HEK293 (cell line): ENCODE results near the gene CSNK2A3.

Source experiments
- CTCF ChIA-PET: fragments of 350-600 bp; formaldehyde crosslinking; extraction: SDS; loops from one replicate; lab custom pipeline; 2021; ENCODE audit warnings: antibody characterized with exemption; lab: Yijun Ruan, JAX
- POLR2A ChIA-PET: fragments of 300-600 bp; formaldehyde crosslinking; extraction: SDS; loops from one replicate; lab custom pipeline; 2020; ENCODE audit warnings: antibody characterized with exemption, inconsistent platforms; lab: Yijun Ruan, JAX
- H3K27ac ChIP-seq: fragments of 200-500 bp; sonication (Bioruptor generic); 2 replicates; pipeline ENCODE4 v1.5.1; 2014; ENCODE audit warnings: low read depth, low read length, control low read depth, inconsistent platforms; ENCODE audit errors: extremely low read depth
- H3K36me3 ChIP-seq, 2 experiments: fragments of 200-500 bp in 1 of 2; sonication (Bioruptor generic) in 1 of 2; 1 replicate in 1 of 2; 2 replicates in 1 of 2; pipeline ENCODE4 v1.5.1; 2014 to 2017; ENCODE audit warnings: inconsistent platforms in 2 of 2, low read length in 2 of 2; ENCODE audit not compliant: control insufficient read depth in 2 of 2, insufficient read depth in 1 of 2
- H3K4me1 ChIP-seq: fragments of 200-500 bp; sonication (Bioruptor generic); 2 replicates; pipeline ENCODE4 v1.5.1; 2014; ENCODE audit warnings: mild to moderate bottlenecking, low read length, inconsistent platforms; ENCODE audit not compliant: control insufficient read depth, insufficient read depth
- H3K4me3 ChIP-seq: 2 replicates; pipeline ENCODE4 v1.5.1; 2011; ENCODE audit warnings: low read depth, mild to moderate bottlenecking, control low read depth, low read length, moderate library complexity
- H3K9me3 ChIP-seq: fragments of 200-500 bp; sonication (Bioruptor generic); 2 replicates; pipeline ENCODE4 v1.5.1; 2014; ENCODE audit warnings: low read depth, low read length, inconsistent platforms; ENCODE audit not compliant: control insufficient read depth, insufficient read depth
- FEZF1 ChIP-seq: fragments of 450-650 bp; formaldehyde crosslinking; IDR thresholded peaks from 2 replicates; pipeline ENCODE4 v1.5.1; 2016; ENCODE audit warnings: missing biosample characterization, missing genetic modification characterization
- SCRT2 ChIP-seq: fragments of 450-650 bp; formaldehyde crosslinking; IDR thresholded peaks from 2 replicates; pipeline ENCODE4 v1.5.1; 2016; ENCODE audit warnings: missing biosample characterization, missing genetic modification characterization
- ZBTB17 ChIP-seq: fragments of 450-650 bp; formaldehyde crosslinking; IDR thresholded peaks from 2 replicates; pipeline ENCODE4 v1.5.1; 2016; ENCODE audit warnings: missing biosample characterization, missing genetic modification characterization
- ZFP3 ChIP-seq: fragments of 450-650 bp; formaldehyde crosslinking; IDR thresholded peaks from 2 replicates; pipeline ENCODE4 v1.5.1; 2016; ENCODE audit warnings: low read depth, missing biosample characterization, missing genetic modification characterization
- ZNF24 ChIP-seq: fragments of 450-650 bp; formaldehyde crosslinking; IDR thresholded peaks from 2 replicates; pipeline ENCODE4 v1.5.1; 2016; ENCODE audit warnings: missing biosample characterization, missing genetic modification characterization
- ZNF266 ChIP-seq: fragments of 450-650 bp; formaldehyde crosslinking; IDR thresholded peaks from 2 replicates; pipeline ENCODE4 v1.5.1; 2016; ENCODE audit warnings: missing biosample characterization, missing genetic modification characterization, low read depth
- ZNF423 ChIP-seq: fragments of 450-650 bp; formaldehyde crosslinking; IDR thresholded peaks from 2 replicates; pipeline ENCODE4 v1.5.1; 2016; ENCODE audit warnings: missing biosample characterization, missing genetic modification characterization
- ZNF426 ChIP-seq: fragments of 450-650 bp; formaldehyde crosslinking; IDR thresholded peaks from 2 replicates; pipeline ENCODE4 v1.5.1; 2017; ENCODE audit warnings: missing biosample characterization, missing genetic modification characterization, mild to moderate bottlenecking, inconsistent platforms, moderate library complexity
- ZNF48 ChIP-seq: fragments of 450-650 bp; formaldehyde crosslinking; IDR thresholded peaks from 2 replicates; pipeline ENCODE4 v1.5.1; 2016; ENCODE audit warnings: missing biosample characterization, missing genetic modification characterization
- ZNF549 ChIP-seq: fragments of 450-650 bp; IDR thresholded peaks from 2 replicates; pipeline ENCODE4 v1.5.1; 2018; ENCODE audit warnings: missing biosample characterization, missing genetic modification characterization, mild to moderate bottlenecking, inconsistent platforms, moderate library complexity
- ZNF555 ChIP-seq: fragments of 450-650 bp; formaldehyde crosslinking; conservative IDR thresholded peaks from 2 replicates; pipeline ENCODE4 v1.5.1; 2017; ENCODE audit warnings: missing biosample characterization, mild to moderate bottlenecking, missing genetic modification characterization, inconsistent platforms
- ZNF610 ChIP-seq: fragments of 450-650 bp; formaldehyde crosslinking; IDR thresholded peaks from 2 replicates; pipeline ENCODE4 v1.5.1; 2016; ENCODE audit warnings: missing biosample characterization, missing genetic modification characterization, borderline replicate concordance
- ZNF664 ChIP-seq: fragments of 450-650 bp; formaldehyde crosslinking; IDR thresholded peaks from 2 replicates; pipeline ENCODE4 v1.5.1; 2016; ENCODE audit warnings: missing biosample characterization, missing genetic modification characterization
- ZNF707 ChIP-seq: fragments of 450-650 bp; formaldehyde crosslinking; IDR thresholded peaks from 2 replicates; pipeline ENCODE4 v1.5.1; 2016; ENCODE audit warnings: missing biosample characterization, missing genetic modification characterization
- ZNF768 ChIP-seq: fragments of 450-650 bp; formaldehyde crosslinking; IDR thresholded peaks from 2 replicates; pipeline ENCODE4 v1.5.1; 2018; ENCODE audit warnings: missing biosample characterization, mild to moderate bottlenecking, missing genetic modification characterization
- ZXDB ChIP-seq: fragments of 450-650 bp; formaldehyde crosslinking; IDR thresholded peaks from 2 replicates; pipeline ENCODE4 v1.5.1; 2016; ENCODE audit warnings: missing biosample characterization, missing genetic modification characterization
- TF ChIP-seq, protein P1 (sequence below): fragments of 450-650 bp; formaldehyde crosslinking; IDR thresholded peaks from 2 replicates; pipeline ENCODE4 v1.5.1; 2016; ENCODE audit warnings: missing biosample characterization, missing genetic modification characterization
- TF ChIP-seq, protein P2 (sequence below): fragments of 450-650 bp; formaldehyde crosslinking; optimal IDR thresholded peaks from 2 replicates; pipeline ENCODE3; 2016; ENCODE audit warnings: missing biosample characterization, mild to moderate bottlenecking, missing genetic modification characterization
- TF ChIP-seq, protein P3 (sequence below): fragments of 450-650 bp; formaldehyde crosslinking; IDR thresholded peaks from 2 replicates; pipeline ENCODE4 v1.5.1; 2016; ENCODE audit warnings: missing biosample characterization, missing genetic modification characterization, low read depth
- TF ChIP-seq, protein P4 (sequence below): fragments of 450-650 bp; formaldehyde crosslinking; IDR thresholded peaks from 2 replicates; pipeline ENCODE4 v1.5.1; 2016; ENCODE audit warnings: missing biosample characterization, missing genetic modification characterization
- TF ChIP-seq, protein P5 (sequence below): fragments of 450-650 bp; formaldehyde crosslinking; IDR thresholded peaks from 2 replicates; pipeline ENCODE4 v1.5.1; 2016; ENCODE audit warnings: missing biosample characterization, missing genetic modification characterization
- TF ChIP-seq, protein P6 (sequence below): sonication (generic); formaldehyde crosslinking; IDR thresholded peaks from 2 replicates; pipeline ENCODE4 v1.8.1; 2022; ENCODE audit warnings: mild to moderate bottlenecking, moderate library complexity, missing genetic modification reagents

Gene CSNK2A3

DNA sequence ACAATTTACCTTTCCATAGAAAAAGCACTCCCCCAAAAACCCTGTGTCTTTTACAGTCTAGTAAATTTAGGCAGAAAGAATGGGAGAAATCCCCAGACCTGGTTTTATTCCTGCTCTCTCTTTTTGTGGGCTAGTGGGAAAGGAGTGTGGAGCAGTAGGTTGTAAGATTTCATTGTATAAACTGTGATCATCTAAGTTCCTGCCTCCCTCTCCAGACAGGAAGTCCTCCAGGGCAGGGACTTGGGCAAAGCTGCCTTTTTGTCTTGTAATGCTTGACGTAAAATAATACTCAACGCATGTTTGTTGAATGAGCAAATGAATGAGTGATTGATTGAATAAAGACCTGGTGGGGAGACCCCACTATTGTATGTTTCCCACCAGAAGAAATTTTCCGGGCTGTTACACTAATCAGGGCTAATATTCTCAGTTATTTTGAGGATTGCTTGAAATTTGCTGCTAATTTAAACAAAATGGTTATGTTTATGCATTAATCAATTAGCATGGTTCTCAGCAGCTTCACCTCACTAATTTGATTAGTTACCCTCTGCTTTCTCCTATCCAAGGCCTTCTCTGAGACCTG lies 36.3 kb downstream of the CSNK2A3 start (continued):
- TF ChIP-seq, protein P1, sequence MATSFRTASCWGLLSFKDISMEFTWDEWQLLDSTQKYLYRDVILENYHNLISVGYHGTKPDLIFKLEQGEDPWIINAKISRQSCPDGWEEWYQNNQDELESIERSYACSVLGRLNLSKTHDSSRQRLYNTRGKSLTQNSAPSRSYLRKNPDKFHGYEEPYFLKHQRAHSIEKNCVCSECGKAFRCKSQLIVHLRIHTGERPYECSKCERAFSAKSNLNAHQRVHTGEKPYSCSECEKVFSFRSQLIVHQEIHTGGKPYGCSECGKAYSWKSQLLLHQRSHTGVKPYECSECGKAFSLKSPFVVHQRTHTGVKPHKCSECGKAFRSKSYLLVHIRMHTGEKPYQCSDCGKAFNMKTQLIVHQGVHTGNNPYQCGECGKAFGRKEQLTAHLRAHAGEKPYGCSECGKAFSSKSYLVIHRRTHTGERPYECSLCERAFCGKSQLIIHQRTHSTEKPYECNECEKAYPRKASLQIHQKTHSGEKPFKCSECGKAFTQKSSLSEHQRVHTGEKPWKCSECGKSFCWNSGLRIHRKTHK (tag by site-specific recombination), result no peak
- TF ChIP-seq ZNF423 (tag by site-specific recombination), result no peak
- no peak for TF ChIP-seq ZNF24 (tag by site-specific recombination)

DNA sequence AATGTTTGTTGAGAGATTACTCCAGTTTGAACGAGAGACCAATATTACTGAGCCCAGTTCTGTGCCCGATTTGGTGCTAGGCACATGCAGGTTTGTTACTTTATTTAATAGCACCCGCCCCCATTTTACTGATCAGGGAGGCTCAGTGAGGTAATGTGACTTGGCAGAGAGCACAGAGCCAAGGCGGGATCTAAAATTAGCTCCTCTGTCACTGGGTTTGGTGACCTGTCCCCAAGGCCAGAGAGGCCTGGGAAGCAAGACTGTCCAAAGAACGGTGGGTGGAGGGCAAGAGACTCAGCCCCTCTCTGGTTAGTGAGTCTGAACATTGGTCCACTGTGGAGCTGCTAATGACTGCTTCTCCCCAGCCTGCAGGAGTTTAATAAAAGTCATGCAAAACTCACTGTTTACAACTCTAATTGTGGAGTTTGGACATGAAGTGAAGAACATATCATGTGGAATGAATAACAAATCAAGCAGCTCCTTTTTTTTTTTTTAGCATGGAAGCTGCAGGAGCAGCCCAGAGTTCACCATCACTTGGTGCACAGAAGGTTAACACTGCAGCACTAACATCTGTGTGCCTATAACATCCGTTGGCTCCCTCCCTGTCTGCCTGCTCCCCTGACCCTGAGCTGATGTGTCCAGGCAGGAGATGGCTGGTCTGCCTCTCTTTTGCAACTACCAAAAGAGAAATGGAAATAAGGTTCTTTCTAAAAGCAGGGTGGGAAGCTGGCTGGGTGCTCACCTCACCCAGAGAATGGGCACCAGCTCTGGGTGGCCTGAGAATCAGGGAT lies 39.0 kb downstream of the CSNK2A3 start:
- no peaks in the 10 kb centered on the region for H3K36me3 ChIP-seq
- TF ChIP-seq ZFP3 (tag by site-specific recombination), result no peak
- TF ChIP-seq, protein P2, sequence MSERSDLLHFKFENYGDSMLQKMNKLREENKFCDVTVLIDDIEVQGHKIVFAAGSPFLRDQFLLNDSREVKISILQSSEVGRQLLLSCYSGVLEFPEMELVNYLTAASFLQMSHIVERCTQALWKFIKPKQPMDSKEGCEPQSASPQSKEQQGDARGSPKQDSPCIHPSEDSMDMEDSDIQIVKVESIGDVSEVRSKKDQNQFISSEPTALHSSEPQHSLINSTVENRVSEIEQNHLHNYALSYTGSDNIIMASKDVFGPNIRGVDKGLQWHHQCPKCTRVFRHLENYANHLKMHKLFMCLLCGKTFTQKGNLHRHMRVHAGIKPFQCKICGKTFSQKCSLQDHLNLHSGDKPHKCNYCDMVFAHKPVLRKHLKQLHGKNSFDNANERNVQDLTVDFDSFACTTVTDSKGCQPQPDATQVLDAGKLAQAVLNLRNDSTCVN, result no peak
- TF ChIP-seq SCRT2 (tag by site-specific recombination), result no peak
- TF ChIP-seq ZXDB, result no peak
- TF ChIP-seq ZNF555, result no peak
- TF ChIP-seq ZNF48 (tag by site-specific recombination), result no peak
- TF ChIP-seq, protein P3, sequence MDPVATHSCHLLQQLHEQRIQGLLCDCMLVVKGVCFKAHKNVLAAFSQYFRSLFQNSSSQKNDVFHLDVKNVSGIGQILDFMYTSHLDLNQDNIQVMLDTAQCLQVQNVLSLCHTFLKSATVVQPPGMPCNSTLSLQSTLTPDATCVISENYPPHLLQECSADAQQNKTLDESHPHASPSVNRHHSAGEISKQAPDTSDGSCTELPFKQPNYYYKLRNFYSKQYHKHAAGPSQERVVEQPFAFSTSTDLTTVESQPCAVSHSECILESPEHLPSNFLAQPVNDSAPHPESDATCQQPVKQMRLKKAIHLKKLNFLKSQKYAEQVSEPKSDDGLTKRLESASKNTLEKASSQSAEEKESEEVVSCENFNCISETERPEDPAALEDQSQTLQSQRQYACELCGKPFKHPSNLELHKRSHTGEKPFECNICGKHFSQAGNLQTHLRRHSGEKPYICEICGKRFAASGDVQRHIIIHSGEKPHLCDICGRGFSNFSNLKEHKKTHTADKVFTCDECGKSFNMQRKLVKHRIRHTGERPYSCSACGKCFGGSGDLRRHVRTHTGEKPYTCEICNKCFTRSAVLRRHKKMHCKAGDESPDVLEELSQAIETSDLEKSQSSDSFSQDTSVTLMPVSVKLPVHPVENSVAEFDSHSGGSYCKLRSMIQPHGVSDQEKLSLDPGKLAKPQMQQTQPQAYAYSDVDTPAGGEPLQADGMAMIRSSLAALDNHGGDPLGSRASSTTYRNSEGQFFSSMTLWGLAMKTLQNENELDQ (tag by site-specific recombination), result no peak
- no peak for TF ChIP-seq FEZF1
- no peak overlapping the region for H3K27ac ChIP-seq
- H3K4me3 ChIP-seq, result no peak overlapping the region
- CTCF ChIA-PET, result no interaction called here
- H3K9me3 ChIP-seq, result no peaks in the 10 kb centered on the region
- no peaks in the 10 kb centered on the region for H3K4me1 ChIP-seq
- POLR2A ChIA-PET, result no interaction called here

DNA sequence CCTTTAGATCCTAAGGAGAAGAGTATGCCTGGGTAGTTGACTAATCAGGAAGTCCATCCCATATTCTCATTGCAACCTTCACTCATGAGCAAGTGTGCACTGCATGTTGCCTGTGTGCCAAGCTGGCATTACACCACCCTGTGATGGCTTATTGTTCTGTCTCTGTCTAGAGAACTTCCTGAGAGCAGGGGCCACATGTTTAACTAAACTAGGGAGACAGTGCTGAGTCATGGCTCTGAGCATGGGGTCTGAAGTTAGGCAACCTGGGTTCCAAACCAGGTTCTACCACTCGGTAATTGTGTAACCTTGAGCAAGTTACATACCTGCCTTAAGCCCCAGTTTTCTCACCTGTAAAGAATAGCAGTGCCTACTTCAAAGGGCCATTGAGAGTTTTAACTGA lies 39.6 kb downstream of the CSNK2A3 start:
- Histone ChIP-seq H3K4me1 (no peaks in the 10 kb centered on the region), H3K4me3 (no peak overlapping the region), H3K36me3 (no peaks in the 10 kb centered on the region), H3K9me3 (no peaks in the 10 kb centered on the region), H3K27ac (no peak overlapping the region)
- ChIA-PET POLR2A (no interaction called here), CTCF (interaction anchor here (0.9 kb wide), 1 partner anchor 158 kb away, joined by 3 read pairs; no protein-coding TSS in a partner anchor)
- TF ChIP-seq ZNF610 (tag by site-specific recombination) (no peak), ZNF768 (no peak), ZNF707 (tag by site-specific recombination) (no peak), ZNF549 (no peak), ZNF266 (no peak), ZBTB17 (no peak), SCRT2 (tag by site-specific recombination) (no peak), ZNF664 (tag by site-specific recombination) (no peak), ZNF426 (tag by site-specific recombination) (no peak)
- TF ChIP-seq, protein P4, sequence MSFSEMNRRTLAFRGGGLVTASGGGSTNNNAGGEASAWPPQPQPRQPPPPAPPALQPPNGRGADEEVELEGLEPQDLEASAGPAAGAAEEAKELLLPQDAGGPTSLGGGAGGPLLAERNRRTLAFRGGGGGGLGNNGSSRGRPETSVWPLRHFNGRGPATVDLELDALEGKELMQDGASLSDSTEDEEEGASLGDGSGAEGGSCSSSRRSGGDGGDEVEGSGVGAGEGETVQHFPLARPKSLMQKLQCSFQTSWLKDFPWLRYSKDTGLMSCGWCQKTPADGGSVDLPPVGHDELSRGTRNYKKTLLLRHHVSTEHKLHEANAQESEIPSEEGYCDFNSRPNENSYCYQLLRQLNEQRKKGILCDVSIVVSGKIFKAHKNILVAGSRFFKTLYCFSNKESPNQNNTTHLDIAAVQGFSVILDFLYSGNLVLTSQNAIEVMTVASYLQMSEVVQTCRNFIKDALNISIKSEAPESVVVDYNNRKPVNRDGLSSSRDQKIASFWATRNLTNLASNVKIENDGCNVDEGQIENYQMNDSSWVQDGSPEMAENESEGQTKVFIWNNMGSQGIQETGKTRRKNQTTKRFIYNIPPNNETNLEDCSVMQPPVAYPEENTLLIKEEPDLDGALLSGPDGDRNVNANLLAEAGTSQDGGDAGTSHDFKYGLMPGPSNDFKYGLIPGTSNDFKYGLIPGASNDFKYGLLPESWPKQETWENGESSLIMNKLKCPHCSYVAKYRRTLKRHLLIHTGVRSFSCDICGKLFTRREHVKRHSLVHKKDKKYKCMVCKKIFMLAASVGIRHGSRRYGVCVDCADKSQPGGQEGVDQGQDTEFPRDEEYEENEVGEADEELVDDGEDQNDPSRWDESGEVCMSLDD, result no peak
- TF ChIP-seq, protein P5, sequence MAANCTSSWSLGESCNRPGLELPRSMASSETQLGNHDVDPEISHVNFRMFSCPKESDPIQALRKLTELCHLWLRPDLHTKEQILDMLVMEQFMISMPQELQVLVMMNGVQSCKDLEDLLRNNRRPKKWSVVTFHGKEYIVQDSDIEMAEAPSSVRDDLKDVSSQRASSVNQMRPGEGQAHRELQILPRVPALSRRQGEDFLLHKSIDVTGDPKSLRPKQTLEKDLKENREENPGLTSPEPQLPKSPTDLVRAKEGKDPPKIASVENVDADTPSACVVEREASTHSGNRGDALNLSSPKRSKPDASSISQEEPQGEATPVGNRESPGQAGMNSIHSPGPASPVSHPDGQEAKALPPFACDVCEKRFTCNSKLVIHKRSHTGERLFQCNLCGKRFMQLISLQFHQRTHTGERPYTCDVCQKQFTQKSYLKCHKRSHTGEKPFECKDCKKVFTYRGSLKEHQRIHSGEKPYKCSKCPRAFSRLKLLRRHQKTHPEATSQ (tag by site-specific recombination), result no peak
- TF ChIP-seq, protein P6, sequence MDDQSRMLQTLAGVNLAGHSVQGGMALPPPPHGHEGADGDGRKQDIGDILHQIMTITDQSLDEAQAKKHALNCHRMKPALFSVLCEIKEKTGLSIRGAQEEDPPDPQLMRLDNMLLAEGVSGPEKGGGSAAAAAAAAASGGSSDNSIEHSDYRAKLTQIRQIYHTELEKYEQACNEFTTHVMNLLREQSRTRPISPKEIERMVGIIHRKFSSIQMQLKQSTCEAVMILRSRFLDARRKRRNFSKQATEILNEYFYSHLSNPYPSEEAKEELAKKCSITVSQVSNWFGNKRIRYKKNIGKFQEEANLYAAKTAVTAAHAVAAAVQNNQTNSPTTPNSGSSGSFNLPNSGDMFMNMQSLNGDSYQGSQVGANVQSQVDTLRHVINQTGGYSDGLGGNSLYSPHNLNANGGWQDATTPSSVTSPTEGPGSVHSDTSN (CRISPR knock-in tag), result no peak
